ENCODE results near the gene CNGA2.

CNGA2 gene

DNA sequence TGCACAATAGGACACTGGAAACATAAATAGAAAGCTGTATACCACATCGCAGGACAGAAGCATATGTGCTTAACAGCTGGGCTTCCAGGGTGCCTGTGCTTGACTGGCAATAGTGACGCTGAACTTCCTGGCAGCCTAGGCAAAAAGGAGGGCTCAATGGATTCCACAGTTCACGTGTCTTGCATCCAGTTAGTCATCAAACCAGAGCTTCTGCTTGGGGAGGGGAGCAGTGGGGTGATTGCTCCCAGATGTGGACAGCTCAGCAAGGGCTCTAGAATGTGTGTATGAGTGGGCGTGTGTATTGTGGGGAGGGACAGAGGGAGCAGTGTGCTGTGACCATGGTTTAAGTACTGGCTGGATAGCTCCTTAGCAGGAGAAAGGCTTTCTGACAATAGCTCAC, 37.0 kb upstream of the CNGA2 start:
- H2AFZ ChIP-seq (ENCODE audit: low read length): no peak overlapping the region

DNA sequence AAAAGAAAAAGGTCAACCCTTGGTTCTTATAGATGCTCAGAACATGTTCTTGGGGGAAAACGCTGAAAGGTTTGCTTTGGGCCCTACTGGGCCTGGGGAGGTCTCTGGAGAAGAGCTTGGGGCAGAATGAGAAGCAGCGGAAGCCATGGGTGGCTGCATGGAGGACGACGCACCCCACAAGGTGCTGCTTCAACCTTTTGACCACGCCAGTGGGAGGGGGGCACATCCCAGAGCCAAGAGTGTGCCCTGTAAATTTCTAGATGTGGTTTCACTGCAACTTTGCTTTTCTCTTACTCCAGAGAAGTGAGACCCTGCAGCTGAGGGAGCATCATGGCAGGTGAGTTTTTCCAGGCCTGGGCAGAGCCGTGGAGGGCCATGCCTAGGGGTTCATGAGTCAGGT, 36.1 kb upstream of the CNGA2 start:
- Histone ChIP-seq H3K4me2 (ENCODE audit: insufficient read depth, low read length, poor library complexity, severe bottlenecking) (no peak overlapping the region), H3K9ac (ENCODE audit: low read depth, low read length, poor library complexity) (no peak overlapping the region), H2BK15ac (ENCODE audit: low read length) (no peak overlapping the region), H4K8ac (ENCODE audit: low read depth, low read length) (no peak overlapping the region), H3K18ac (ENCODE audit: low read length) (no peak overlapping the region), H3K27ac (replicated peaks; ENCODE audit: low read length) (no peak overlapping the region), H2BK5ac (ENCODE audit: low read length) (no peak overlapping the region), H3K79me1 (ENCODE audit: low read depth, low read length) (no peaks in the 10 kb centered on the region), H3K23ac (ENCODE audit: low read depth, low read length, poor library complexity) (no peak overlapping the region), H3K9me3 (replicated peaks in 1 of 2; ENCODE audit: control insufficient read depth in 2 of 2, insufficient read depth in 1 of 2, low read depth in 1 of 2, low read length in 2 of 2) (no peaks in the 10 kb centered on the region), H3K4me3 (ENCODE audit: low read length in 2 of 2) (no peak overlapping the region), H3K4me1 (ENCODE audit: control insufficient read depth in 2 of 2, insufficient read depth in 1 of 2, low read depth in 1 of 2, low read length in 2 of 2) (peaks cover 0 to 8% of the 10 kb centered on the region in 2 donors), H2AFZ (ENCODE audit: low read length) (no peak overlapping the region), H2BK120ac (ENCODE audit: low read depth, low read length) (no peak overlapping the region), H4K91ac (ENCODE audit: low read depth, low read length, poor library complexity) (no peak overlapping the region), H3K14ac (ENCODE audit: low read length) (no peak overlapping the region), H2BK12ac (ENCODE audit: low read length) (no peak overlapping the region), H3K4ac (ENCODE audit: low read length) (no peak overlapping the region), H2AK5ac (ENCODE audit: low read depth, low read length) (no peak overlapping the region), H3K36me3 (replicated peaks in 1 of 2; ENCODE audit: control insufficient read depth in 2 of 2, insufficient read depth in 2 of 2, low read length in 2 of 2) (no peaks in the 10 kb centered on the region), H3K27me3 (ENCODE audit: control insufficient read depth in 3 of 3, insufficient read depth in 3 of 3, low read depth in 1 of 3, low read length in 3 of 3) (peaks cover 0 to 47% (median 0%) of the 10 kb centered on the region in 3 experiments)
- DNase-seq (ENCODE audit: low spot score): no peak
- no CpG with 5 or more reads among the region's 6 CpGs for WGBS, 2 donors (ENCODE audit: extremely low coverage in 2 of 2, insufficient read length in 2 of 2, insufficient replicate concordance in 1 of 2)

More for the DNA sequence above, 37.0 kb upstream of the CNGA2 start:
- H3K27ac ChIP-seq (replicated peaks; ENCODE audit: low read length): no peak overlapping the region
- H3K14ac ChIP-seq (ENCODE audit: low read length): no peak overlapping the region
- no peak overlapping the region for H4K91ac ChIP-seq (ENCODE audit: low read depth, low read length, poor library complexity)
- no peak overlapping the region for H2BK12ac ChIP-seq (ENCODE audit: low read length)
- H3K4me3 ChIP-seq (ENCODE audit: low read length in 2 of 2): no peak overlapping the region
- no peaks in the 10 kb centered on the region for H3K79me1 ChIP-seq (ENCODE audit: low read depth, low read length)
- no peak overlapping the region for H2BK15ac ChIP-seq (ENCODE audit: low read length)
- no peaks in the 10 kb centered on the region for H3K36me3 ChIP-seq (replicated peaks in 1 of 2; ENCODE audit: control insufficient read depth in 2 of 2, insufficient read depth in 2 of 2, low read length in 2 of 2)
- DNase-seq (ENCODE audit: low spot score): no peak
- H3K4me1 ChIP-seq (ENCODE audit: control insufficient read depth in 2 of 2, insufficient read depth in 1 of 2, low read depth in 1 of 2, low read length in 2 of 2): peaks cover 0 to 4% of the 10 kb centered on the region in 2 donors
- H3K18ac ChIP-seq (ENCODE audit: low read length): no peak overlapping the region
- no peak overlapping the region for H3K23ac ChIP-seq (ENCODE audit: low read depth, low read length, poor library complexity)
- no peak overlapping the region for H3K4ac ChIP-seq (ENCODE audit: low read length)
- no CpG with 5 or more reads among the region's 4 CpGs for whole genome bisulfite sequencing, 2 donors (ENCODE audit: extremely low coverage in 2 of 2, insufficient read length in 2 of 2, insufficient replicate concordance in 1 of 2)
- H2BK120ac ChIP-seq (ENCODE audit: low read depth, low read length): no peak overlapping the region
- H2AK5ac ChIP-seq (ENCODE audit: low read depth, low read length): no peak overlapping the region
- no peak overlapping the region for H3K9ac ChIP-seq (ENCODE audit: low read depth, low read length, poor library complexity)
- H3K4me2 ChIP-seq (ENCODE audit: insufficient read depth, low read length, poor library complexity, severe bottlenecking): no peak overlapping the region
- no peak overlapping the region for H2BK5ac ChIP-seq (ENCODE audit: low read length)
- H3K27me3 ChIP-seq (ENCODE audit: control insufficient read depth in 3 of 3, insufficient read depth in 3 of 3, low read depth in 1 of 3, low read length in 3 of 3): peaks cover 0 to 38% (median 0%) of the 10 kb centered on the region in 3 experiments
- no peaks in the 10 kb centered on the region for H3K9me3 ChIP-seq (replicated peaks in 1 of 2; ENCODE audit: control insufficient read depth in 2 of 2, insufficient read depth in 1 of 2, low read depth in 1 of 2, low read length in 2 of 2)
- no peak overlapping the region for H4K8ac ChIP-seq (ENCODE audit: low read depth, low read length)

DNA sequence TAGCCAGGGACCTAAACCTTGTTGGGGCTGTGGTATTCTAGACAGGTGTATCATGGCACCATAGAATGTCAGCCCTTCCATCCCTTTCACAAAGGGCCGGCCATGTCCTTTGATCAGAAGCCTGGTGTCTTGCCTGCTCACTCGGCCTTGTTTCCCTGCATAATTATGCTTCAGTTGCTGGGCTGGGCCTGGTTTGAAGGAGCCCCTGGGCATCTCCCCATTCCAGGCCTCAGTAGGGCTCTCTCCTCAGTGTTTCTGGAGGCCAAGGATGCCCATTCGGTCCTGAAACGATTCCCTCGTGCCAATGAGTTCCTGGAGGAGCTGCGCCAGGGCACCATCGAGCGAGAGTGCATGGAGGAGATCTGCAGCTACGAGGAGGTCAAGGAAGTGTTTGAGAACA, 34.8 kb upstream of the CNGA2 start:
- DNase-seq (ENCODE audit: low spot score): no peak
- WGBS, 2 donors (ENCODE audit: extremely low coverage in 2 of 2, insufficient read length in 2 of 2, insufficient replicate concordance in 1 of 2): no CpG with 5 or more reads among the region's 9 CpGs
- no peak overlapping the region for H3K23ac ChIP-seq (ENCODE audit: low read depth, low read length, poor library complexity)

DNA sequence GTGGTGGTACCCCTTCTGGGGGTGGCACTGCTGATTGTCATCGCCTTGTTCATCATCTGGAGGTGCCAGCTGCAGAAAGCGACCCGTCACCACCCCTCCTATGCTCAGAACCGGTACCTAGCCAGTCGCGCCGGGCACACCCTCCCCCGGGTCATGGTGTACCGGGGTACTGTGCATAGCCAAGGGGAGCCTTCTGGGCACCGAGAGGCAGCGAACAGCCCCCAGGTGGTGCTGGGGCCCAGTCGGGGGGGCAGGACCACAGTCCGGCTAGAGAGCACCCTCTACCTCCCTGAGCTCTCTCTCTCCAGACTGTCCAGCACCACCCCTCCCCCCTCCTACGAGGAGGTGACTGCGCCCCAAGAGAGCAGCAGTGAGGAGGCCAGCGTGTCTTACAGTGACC, 34.0 kb upstream of the CNGA2 start:
- no peak for DNase-seq (ENCODE audit: low spot score)
- H4K8ac ChIP-seq (ENCODE audit: low read depth, low read length): no peak overlapping the region
- H4K91ac ChIP-seq (ENCODE audit: low read depth, low read length, poor library complexity): no peak overlapping the region
- H3K27me3 ChIP-seq (ENCODE audit: control insufficient read depth in 3 of 3, insufficient read depth in 3 of 3, low read depth in 1 of 3, low read length in 3 of 3): peaks cover 0 to 38% (median 0%) of the 10 kb centered on the region in 3 experiments
- no peak overlapping the region for H2BK15ac ChIP-seq (ENCODE audit: low read length)
- H3K18ac ChIP-seq (ENCODE audit: low read length): no peak overlapping the region
- no peaks in the 10 kb centered on the region for H3K9me3 ChIP-seq (replicated peaks in 1 of 2; ENCODE audit: control insufficient read depth in 2 of 2, insufficient read depth in 1 of 2, low read depth in 1 of 2, low read length in 2 of 2)
- no peak overlapping the region for H2BK120ac ChIP-seq (ENCODE audit: low read depth, low read length)
- H3K4ac ChIP-seq (ENCODE audit: low read length): no peak overlapping the region
- no peak overlapping the region for H3K27ac ChIP-seq (replicated peaks; ENCODE audit: low read length)
- H3K4me1 ChIP-seq (ENCODE audit: control insufficient read depth in 2 of 2, insufficient read depth in 1 of 2, low read depth in 1 of 2, low read length in 2 of 2): peaks cover 0 to 10% of the 10 kb centered on the region in 2 donors
- no peaks in the 10 kb centered on the region for H3K36me3 ChIP-seq (replicated peaks in 1 of 2; ENCODE audit: control insufficient read depth in 2 of 2, insufficient read depth in 2 of 2, low read length in 2 of 2)
- H3K4me2 ChIP-seq (ENCODE audit: insufficient read depth, low read length, poor library complexity, severe bottlenecking): no peak overlapping the region
- WGBS, 2 donors (ENCODE audit: extremely low coverage in 2 of 2, insufficient read length in 2 of 2, insufficient replicate concordance in 1 of 2): no CpG with 5 or more reads among the region's 16 CpGs
- no peak overlapping the region for H2AFZ ChIP-seq (ENCODE audit: low read length)
- H3K4me3 ChIP-seq (ENCODE audit: low read length in 2 of 2): no peak overlapping the region
- H3K9ac ChIP-seq (ENCODE audit: low read depth, low read length, poor library complexity): no peak overlapping the region
- no peak overlapping the region for H3K14ac ChIP-seq (ENCODE audit: low read length)
- H3K79me1 ChIP-seq (ENCODE audit: low read depth, low read length): no peaks in the 10 kb centered on the region
- no peak overlapping the region for H2BK5ac ChIP-seq (ENCODE audit: low read length)
- H2AK5ac ChIP-seq (ENCODE audit: low read depth, low read length): no peak overlapping the region
- H3K23ac ChIP-seq (ENCODE audit: low read depth, low read length, poor library complexity): no peak overlapping the region
- no peak overlapping the region for H2BK12ac ChIP-seq (ENCODE audit: low read length)

More for the DNA sequence above, 34.8 kb upstream of the CNGA2 start:
- no peak overlapping the region for H3K18ac ChIP-seq (ENCODE audit: low read length)
- H3K27ac ChIP-seq (replicated peaks; ENCODE audit: low read length): no peak overlapping the region
- no peak overlapping the region for H4K8ac ChIP-seq (ENCODE audit: low read depth, low read length)
- no peak overlapping the region for H2AFZ ChIP-seq (ENCODE audit: low read length)
- peaks cover 0 to 40% (median 0%) of the 10 kb centered on the region in 3 experiments for H3K27me3 ChIP-seq (ENCODE audit: control insufficient read depth in 3 of 3, insufficient read depth in 3 of 3, low read depth in 1 of 3, low read length in 3 of 3)
- H2BK12ac ChIP-seq (ENCODE audit: low read length): no peak overlapping the region
- no peaks in the 10 kb centered on the region for H3K9me3 ChIP-seq (replicated peaks in 1 of 2; ENCODE audit: control insufficient read depth in 2 of 2, insufficient read depth in 1 of 2, low read depth in 1 of 2, low read length in 2 of 2)
- H3K4me2 ChIP-seq (ENCODE audit: insufficient read depth, low read length, poor library complexity, severe bottlenecking): no peak overlapping the region
- no peak overlapping the region for H2AK5ac ChIP-seq (ENCODE audit: low read depth, low read length)
- no peak overlapping the region for H3K9ac ChIP-seq (ENCODE audit: low read depth, low read length, poor library complexity)
- no peaks in the 10 kb centered on the region for H3K79me1 ChIP-seq (ENCODE audit: low read depth, low read length)
- no peak overlapping the region for H3K4me3 ChIP-seq (ENCODE audit: low read length in 2 of 2)
- H2BK15ac ChIP-seq (ENCODE audit: low read length): no peak overlapping the region
- H2BK5ac ChIP-seq (ENCODE audit: low read length): no peak overlapping the region
- H2BK120ac ChIP-seq (ENCODE audit: low read depth, low read length): no peak overlapping the region
- no peak overlapping the region for H3K14ac ChIP-seq (ENCODE audit: low read length)
- no peak overlapping the region for H4K91ac ChIP-seq (ENCODE audit: low read depth, low read length, poor library complexity)
- no peak overlapping the region for H3K4ac ChIP-seq (ENCODE audit: low read length)
- H3K4me1 ChIP-seq (ENCODE audit: control insufficient read depth in 2 of 2, insufficient read depth in 1 of 2, low read depth in 1 of 2, low read length in 2 of 2): peaks cover 0 to 10% of the 10 kb centered on the region in 2 donors
- H3K36me3 ChIP-seq (replicated peaks in 1 of 2; ENCODE audit: control insufficient read depth in 2 of 2, insufficient read depth in 2 of 2, low read length in 2 of 2): no peaks in the 10 kb centered on the region

Measured in neuronal stem cell (in vitro differentiated cells).